Activated naive CD8-positive, alpha-beta T cell (primary cell): ENCODE data around the gene PLCB2.

ENCODE experiments used
- H3K27ac Mint-ChIP-seq: one replicate; pipeline ENCODE4 v1.8.0; 2021; ENCODE audit warnings: mixed read lengths
- H3K27me3 Mint-ChIP-seq: one replicate; pipeline ENCODE4 v1.8.0; 2021; ENCODE audit warnings: mixed read lengths
- H3K36me3 Mint-ChIP-seq: one replicate; pipeline ENCODE4 v1.8.0; 2021; ENCODE audit warnings: mixed read lengths
- H3K4me1 Mint-ChIP-seq: one replicate; pipeline ENCODE4 v1.8.0; 2021; ENCODE audit warnings: low read depth, mixed read lengths
- H3K4me3 Mint-ChIP-seq: one replicate; pipeline ENCODE4 v1.8.0; 2021; ENCODE audit warnings: mild to moderate bottlenecking, mixed read lengths
- H3K9me3 Mint-ChIP-seq: one replicate; pipeline ENCODE4 v1.8.0; 2021; ENCODE audit warnings: low read depth, mixed read lengths

PLCB2 gene

GRCh38 chr15:40252438-40253166, 55.1 kb downstream of the PLCB2 start:
- H3K27ac Mint-ChIP-seq, result no peak overlapping the region
- peak overlapping the region; percentile 78 for H3K4me3 Mint-ChIP-seq
- H3K4me1 Mint-ChIP-seq, result peaks cover 7% of the 10 kb centered on the region
- no peaks in the 10 kb centered on the region for H3K36me3 Mint-ChIP-seq
- peaks cover 11% of the 10 kb centered on the region for H3K27me3 Mint-ChIP-seq
- no peaks in the 10 kb centered on the region for H3K9me3 Mint-ChIP-seq

GRCh38 chr15:40252141-40252437, 55.6 kb downstream of the PLCB2 start:
- Mint-ChIP-seq H3K36me3 (no peaks in the 10 kb centered on the region), H3K4me3 (peak overlapping the region; percentile 60), H3K27ac (no peak overlapping the region), H3K9me3 (no peaks in the 10 kb centered on the region), H3K27me3 (peaks cover 11% of the 10 kb centered on the region), H3K4me1 (peaks cover 7% of the 10 kb centered on the region)

GRCh38 chr15:40251486-40252140, 56.1 kb downstream of the PLCB2 start:
- Mint-ChIP-seq H3K9me3 (no peaks in the 10 kb centered on the region), H3K4me1 (peaks cover 7% of the 10 kb centered on the region), H3K4me3 (peak overlapping the region; percentile 60), H3K27ac (no peak overlapping the region), H3K27me3 (peaks cover 11% of the 10 kb centered on the region), H3K36me3 (no peaks in the 10 kb centered on the region)

GRCh38 chr15:40250771-40251483, 56.8 kb downstream of the PLCB2 start:
- Mint-ChIP-seq H3K4me1 (peaks cover 7% of the 10 kb centered on the region), H3K36me3 (no peaks in the 10 kb centered on the region), H3K27ac (no peak overlapping the region), H3K4me3 (peak overlapping the region; percentile 60), H3K9me3 (no peaks in the 10 kb centered on the region), H3K27me3 (peaks cover 11% of the 10 kb centered on the region)

- H3K4me3 Mint-ChIP-seq, result no peak overlapping the region
- H3K36me3 Mint-ChIP-seq, result no peaks in the 10 kb centered on the region
- H3K9me3 Mint-ChIP-seq, result no peaks in the 10 kb centered on the region
- no peak overlapping the region for H3K27ac Mint-ChIP-seq
- H3K4me1 Mint-ChIP-seq, result peaks cover 7% of the 10 kb centered on the region
- peaks cover 11% of the 10 kb centered on the region for H3K27me3 Mint-ChIP-seq
These were observed 57.5 kb downstream of the PLCB2 start for GRCh38 chr15:40250304-40250656.

DNA sequence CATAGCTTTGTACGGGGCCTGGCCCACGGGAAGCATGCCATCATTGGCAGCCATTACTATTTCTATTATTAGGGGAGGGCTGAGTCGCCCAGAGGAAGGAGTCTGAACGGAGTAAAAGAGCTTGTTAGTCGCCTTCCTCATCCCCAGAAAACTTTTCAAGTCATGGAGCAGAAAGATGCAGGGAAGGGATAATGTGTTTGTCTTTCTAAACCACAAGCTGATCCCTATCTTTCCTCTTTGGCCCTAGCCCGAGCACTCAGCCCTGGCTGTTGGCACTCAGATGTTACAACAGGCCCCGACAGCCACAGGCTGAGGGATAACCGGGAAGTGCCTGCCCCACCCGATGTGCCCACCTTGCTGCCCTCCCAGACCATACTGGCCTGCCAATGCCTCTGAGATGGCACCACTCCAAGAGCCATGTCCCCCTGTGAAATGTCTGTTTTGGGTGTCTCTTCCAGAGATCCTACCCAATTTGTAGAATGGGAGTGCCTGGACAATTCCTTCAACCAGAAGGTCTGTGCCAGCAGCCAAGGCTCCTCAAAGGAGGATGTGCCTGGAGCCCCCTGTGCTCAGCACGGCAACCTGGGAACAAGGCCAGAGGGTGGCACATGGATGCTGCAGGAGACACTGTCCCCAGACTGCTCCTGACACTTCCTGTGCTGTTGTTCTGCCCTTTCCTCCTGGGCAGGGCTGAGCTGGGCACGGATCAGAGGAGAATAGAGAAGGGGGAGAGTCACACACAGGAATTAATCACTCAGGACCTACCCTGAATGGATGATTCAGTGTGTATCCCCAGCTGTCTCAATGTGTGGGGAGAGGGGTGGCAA, 58.0 kb downstream of the PLCB2 start:
- Mint-ChIP-seq H3K36me3 (no peaks in the 10 kb centered on the region), H3K27ac (no peak overlapping the region), H3K4me1 (peaks cover 7% of the 10 kb centered on the region), H3K4me3 (no peak overlapping the region), H3K9me3 (no peaks in the 10 kb centered on the region), H3K27me3 (peaks cover 11% of the 10 kb centered on the region)

DNA sequence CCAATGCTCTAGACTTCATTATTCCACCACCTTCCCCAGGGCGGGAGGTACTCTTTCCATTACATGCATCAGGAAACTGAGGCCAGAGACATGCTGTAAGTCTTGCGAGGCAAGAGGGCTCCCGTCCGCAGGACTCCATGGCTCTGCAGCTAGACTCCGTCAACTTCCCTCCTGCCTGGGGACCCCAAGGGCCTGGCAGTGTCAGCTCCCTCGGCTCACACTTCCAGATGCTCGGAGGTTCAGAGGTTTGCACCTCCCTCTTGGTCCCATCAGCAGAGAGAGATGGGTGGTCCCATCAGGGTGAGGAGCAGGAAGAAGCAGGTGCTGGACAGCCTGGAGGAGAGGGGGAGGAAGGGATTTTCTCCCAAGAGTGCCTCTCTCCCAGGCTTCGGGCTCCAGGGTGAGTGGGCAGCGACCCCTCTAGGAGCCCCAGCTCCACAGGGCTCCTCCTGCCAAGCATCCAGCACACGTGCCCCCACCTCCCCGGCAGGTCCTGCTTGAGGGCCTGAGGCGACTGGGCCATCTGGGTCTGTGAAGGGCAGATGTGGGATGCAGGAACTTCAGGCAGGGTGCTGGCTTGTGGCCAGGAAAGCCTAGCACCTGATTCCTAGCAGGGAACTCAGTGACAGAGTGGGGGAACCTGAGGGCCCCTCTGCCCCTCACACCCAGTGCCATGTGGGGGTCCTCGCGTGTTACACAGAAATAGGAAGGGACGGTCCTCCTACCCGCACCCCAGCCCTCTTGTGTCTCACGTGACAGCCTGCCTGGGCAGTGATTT, 59.5 kb downstream of the PLCB2 start:
- Mint-ChIP-seq H3K27me3 (peaks cover 4% of the 10 kb centered on the region), H3K4me3 (no peak overlapping the region), H3K27ac (no peak overlapping the region), H3K36me3 (no peaks in the 10 kb centered on the region), H3K4me1 (peaks cover 4% of the 10 kb centered on the region), H3K9me3 (no peaks in the 10 kb centered on the region)

- Mint-ChIP-seq H3K9me3 (no peaks in the 10 kb centered on the region), H3K27me3 (peaks cover 4% of the 10 kb centered on the region), H3K4me1 (peaks cover 2% of the 10 kb centered on the region), H3K36me3 (no peaks in the 10 kb centered on the region), H3K4me3 (no peak overlapping the region), H3K27ac (no peak overlapping the region)
These were observed 60.2 kb downstream of the PLCB2 start for GRCh38 chr15:40247406-40247971.

GRCh38 chr15:40246496-40247280, 61.0 kb downstream of the PLCB2 start:
- Mint-ChIP-seq H3K4me1 (peaks cover 2% of the 10 kb centered on the region), H3K27ac (no peak overlapping the region), H3K36me3 (no peaks in the 10 kb centered on the region), H3K4me3 (no peak overlapping the region), H3K27me3 (peaks cover 4% of the 10 kb centered on the region), H3K9me3 (no peaks in the 10 kb centered on the region)

DNA sequence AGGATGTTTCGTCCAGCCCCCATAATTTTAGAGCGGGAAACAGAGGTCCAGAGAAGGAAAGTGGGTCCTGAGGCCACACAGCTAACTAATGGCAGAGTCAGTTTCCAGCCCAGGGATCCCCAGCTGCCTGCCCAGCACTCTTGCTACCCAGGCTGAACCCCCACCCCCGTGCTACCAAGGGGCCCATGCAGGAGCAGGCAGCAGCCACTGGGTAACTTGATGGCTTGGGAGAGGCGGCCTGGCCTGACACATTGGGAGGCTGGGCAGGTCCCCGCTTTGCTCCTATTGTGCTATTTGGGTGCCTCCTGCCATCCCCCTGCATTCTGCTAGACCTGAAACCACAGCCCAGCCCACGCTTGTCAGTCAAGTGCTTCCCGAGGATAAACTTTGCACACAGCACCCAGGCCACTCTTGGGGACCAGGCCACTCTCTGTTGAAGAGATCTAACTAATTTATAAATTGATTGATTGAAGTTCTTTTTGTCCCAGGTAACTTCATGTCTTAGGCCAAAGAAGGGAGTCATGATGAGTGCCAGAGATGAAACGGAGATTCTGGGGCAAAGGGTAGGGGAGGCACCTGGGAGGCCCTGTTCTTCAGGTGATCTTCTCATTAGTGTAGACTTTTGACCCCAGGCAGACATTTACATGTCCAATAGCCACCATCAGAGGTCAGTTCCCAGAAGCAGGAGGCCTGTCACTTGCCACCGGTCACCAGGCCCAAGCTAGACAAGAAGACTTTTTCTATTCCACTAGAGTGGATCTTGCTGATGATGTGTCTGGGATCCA, 61.9 kb downstream of the PLCB2 start:
- H3K4me1 Mint-ChIP-seq, result no peaks in the 10 kb centered on the region
- no peaks in the 10 kb centered on the region for H3K9me3 Mint-ChIP-seq
- H3K27ac Mint-ChIP-seq, result no peak overlapping the region
- no peaks in the 10 kb centered on the region for H3K36me3 Mint-ChIP-seq
- no peaks in the 10 kb centered on the region for H3K27me3 Mint-ChIP-seq
- no peak overlapping the region for H3K4me3 Mint-ChIP-seq

GRCh38 chr15:40244961-40245523, 62.7 kb downstream of the PLCB2 start:
- Mint-ChIP-seq H3K4me3 (no peak overlapping the region), H3K27ac (no peak overlapping the region), H3K27me3 (no peaks in the 10 kb centered on the region), H3K4me1 (no peaks in the 10 kb centered on the region), H3K9me3 (no peaks in the 10 kb centered on the region), H3K36me3 (no peaks in the 10 kb centered on the region)

DNA sequence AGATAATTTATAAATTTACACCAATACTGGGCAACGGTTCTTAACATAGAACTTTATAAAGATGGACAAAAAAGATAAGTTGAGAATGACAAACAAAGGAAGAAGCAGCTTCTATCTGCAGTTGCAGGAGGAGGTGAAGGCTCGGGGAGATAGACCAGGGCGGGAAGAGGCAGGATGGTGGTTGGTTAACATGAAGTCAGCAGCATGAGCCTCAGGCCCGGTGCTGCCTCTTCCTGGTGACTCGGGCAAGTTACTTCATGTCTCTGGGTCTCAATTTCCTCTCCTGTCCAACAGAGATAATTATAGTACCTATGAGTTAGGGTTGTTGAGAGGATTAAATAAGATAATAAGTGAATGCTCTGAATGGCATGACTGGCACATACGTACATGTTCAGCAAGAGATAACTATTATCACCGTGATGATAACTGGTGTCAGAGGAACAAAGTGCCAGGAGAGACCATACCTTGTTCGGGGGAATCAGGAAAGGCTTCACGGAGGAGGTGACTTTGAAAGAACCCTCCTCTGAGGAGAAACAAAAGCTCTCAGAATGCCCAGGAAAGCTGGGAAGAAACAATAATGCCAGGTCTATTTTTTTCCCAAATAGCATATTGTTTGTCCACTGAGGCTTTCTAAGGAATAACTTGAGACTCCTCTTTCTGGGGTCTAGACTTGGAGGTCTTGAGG, 64.5 kb downstream of the PLCB2 start:
- peaks cover 2% of the 10 kb centered on the region for H3K4me1 Mint-ChIP-seq
- H3K27me3 Mint-ChIP-seq, result peaks cover 7% of the 10 kb centered on the region
- H3K27ac Mint-ChIP-seq, result no peak overlapping the region
- no peaks in the 10 kb centered on the region for H3K36me3 Mint-ChIP-seq
- H3K4me3 Mint-ChIP-seq, result no peak overlapping the region
- no peaks in the 10 kb centered on the region for H3K9me3 Mint-ChIP-seq
